K562 (cell line): Measurements from ENCODE around the gene EMID1. TPM values are rescaled to one million over a fixed set of nuclear protein-coding genes. Genes with fewer than 3 reads are reported as not detected.

ENCODE experiments used
- CCNT2 ChIP-seq: IDR thresholded peaks from 2 replicates; pipeline ENCODE4 v1.6.1; 2011; ENCODE audit warnings: borderline replicate concordance, low read depth, mild to moderate bottlenecking, moderate library complexity, mixed read lengths, low read length; ENCODE audit not compliant: insufficient read length; ENCODE audit errors: extremely low read depth
- ELF1 ChIP-seq: fragments of 200-800 bp; sonication (Bioruptor generic); IDR thresholded peaks from 2 replicates; pipeline ENCODE4 v1.6.1; 2016; ENCODE audit warnings: missing genetic modification characterization, missing compliant biosample characterization
- FIP1L1 ChIP-seq: fragments of 200-400 bp; formaldehyde crosslinking; IDR thresholded peaks from 2 replicates; pipeline ENCODE4 v1.6.1; 2018; ENCODE audit warnings: mild to moderate bottlenecking, low read depth, low read length; ENCODE audit not compliant: poor library complexity, severe bottlenecking
- HDAC1 ChIP-seq, 2 experiments: fragments of 450-650 bp; IDR thresholded peaks; 2 replicates each; pipeline ENCODE4 v1.6.1; 2016 to 2017; ENCODE audit warnings: inconsistent platforms in 1 of 2, mild to moderate bottlenecking in 1 of 2, moderate library complexity in 1 of 2
- MAFG ChIP-seq: fragments of 450-650 bp; conservative IDR thresholded peaks from 2 replicates; pipeline ENCODE4 v1.6.1; 2016; ENCODE audit warnings: missing genetic modification characterization, missing compliant biosample characterization
- MEIS2 ChIP-seq: fragments of 450-650 bp; IDR thresholded peaks from 2 replicates; pipeline ENCODE4 v1.6.1; 2014; ENCODE audit warnings: mild to moderate bottlenecking; ENCODE audit not compliant: partially characterized antibody
- MTF1 ChIP-seq: fragments of 250-450 bp; sonication (Bioruptor Pico); IDR thresholded peaks from 2 replicates; pipeline ENCODE4 v1.9.0; 2021; ENCODE audit warnings: moderate library complexity, mild to moderate bottlenecking, inconsistent platforms, borderline replicate concordance
- NCOA2 ChIP-seq, 2 experiments: fragments of 450-650 bp; IDR thresholded peaks; 2 replicates each; pipeline ENCODE4 v1.6.1; 2018; ENCODE audit warnings: mild to moderate bottlenecking in 2 of 2, moderate library complexity in 1 of 2; ENCODE audit not compliant: partially characterized antibody in 2 of 2
- POLR2A ChIP-seq: fragments of 450-650 bp; conservative IDR thresholded peaks from 2 replicates; pipeline ENCODE4 v1.6.1; 2016
- RBFOX2 ChIP-seq: fragments of 200-400 bp; formaldehyde crosslinking; IDR thresholded peaks from 2 replicates; pipeline ENCODE4 v1.6.1; 2017; ENCODE audit warnings: low read depth, mild to moderate bottlenecking, low read length, moderate library complexity
- RCOR1 ChIP-seq, 2 experiments: IDR thresholded peaks; 2 replicates each; pipeline ENCODE4 v1.6.1; 2012; ENCODE audit warnings: low read depth in 2 of 2, low read length in 2 of 2, borderline replicate concordance in 1 of 2, improper control_type of control experiment in 1 of 2
- SP1 ChIP-seq: sonication (generic); formaldehyde crosslinking; IDR thresholded peaks from 2 replicates; pipeline ENCODE4 v1.8.1; 2022; ENCODE audit warnings: mild to moderate bottlenecking, missing genetic modification reagents
- SREBF1 ChIP-seq: fragments of 150-350 bp; IDR thresholded peaks from 2 replicates; pipeline ENCODE4 v1.6.1; 2014; ENCODE audit warnings: antibody characterized with exemption, low read depth, low read length, borderline replicate concordance
- TAF15 ChIP-seq: fragments of 200-400 bp; formaldehyde crosslinking; IDR thresholded peaks from 2 replicates; pipeline ENCODE4 v1.6.1; 2017; ENCODE audit warnings: mild to moderate bottlenecking, low read depth, low read length, moderate library complexity
- WHSC1 ChIP-seq: IDR thresholded peaks from one replicate; pipeline ENCODE4 v1.6.1; 2012; ENCODE audit warnings: low read length, control low read depth, inconsistent platforms
- ZEB2 ChIP-seq: fragments of 450-650 bp; IDR thresholded peaks from 2 replicates; pipeline ENCODE4 v1.6.1; 2016
- ZKSCAN1 ChIP-seq: fragments of 150-350 bp; IDR thresholded peaks from 2 replicates; pipeline ENCODE4 v1.6.1; 2016; ENCODE audit warnings: low read depth, low read length
- ZNF239 ChIP-seq: fragments of 250-450 bp; sonication (Bioruptor Pico); IDR thresholded peaks from 2 replicates; pipeline ENCODE4 v1.4.0; 2020; ENCODE audit warnings: mild to moderate bottlenecking
- ZNF785 ChIP-seq: fragments of 250-450 bp; sonication (Bioruptor Pico); IDR thresholded peaks from 2 replicates; pipeline ENCODE4 v1.4.0; 2020; ENCODE audit warnings: mild to moderate bottlenecking
- polyA plus RNA-seq, 8 experiments: library from polyadenylated mRNA; depleted of rRNA in 4 of 8; stranded (reverse) in 5 of 8; unstranded in 3 of 8; fragments of >200 nt; fragmentation: Nextera tagmentation in 2 of 8; fragmentation: Illumina TruSeq in 1 of 8; extraction: Ambion mirVana in 2 of 8; extraction: Trizol in 1 of 8; gene quantifications; 2 replicates each; pipeline versions ENCODE4 v1.2.1 to v1.2.3, GENCODE V29; 2011 to 2014; ENCODE audit warnings: inconsistent platforms in 1 of 8, missing spikeins in 1 of 8
- total RNA-seq, 7 experiments: library from RNA; depleted of rRNA in 6 of 7; stranded (reverse); fragments of >200 nt in 6 of 7; fragmentation: Illumina TruSeq in 2 of 7; extraction: Trizol in 2 of 7; gene quantifications; 2 replicates each; pipeline versions ENCODE4 v1.2.1 to v1.2.3, GENCODE V29; 2011 to 2021; ENCODE audit warnings: low replicate concordance in 1 of 7
- TF ChIP-seq, protein P1 (sequence below): fragments of 250-450 bp; sonication (Bioruptor Pico); IDR thresholded peaks from 2 replicates; pipeline ENCODE4 v1.8.0; 2021; ENCODE audit warnings: mild to moderate bottlenecking, moderate library complexity
- TF ChIP-seq, protein P2 (sequence below), 3 experiments: fragments of 200-800 bp in 1 of 3; fragments of 250-450 bp in 1 of 3; fragments of 450-650 bp in 1 of 3; sonication (Bioruptor Pico) in 1 of 3; sonication (Bioruptor generic) in 1 of 3; formaldehyde crosslinking in 1 of 3; IDR thresholded peaks; 2 replicates each; pipeline versions ENCODE4 v1.6.1 to v1.8.0; 2016 to 2022; ENCODE audit warnings: mild to moderate bottlenecking in 2 of 3, missing genetic modification characterization in 2 of 3, missing compliant biosample characterization in 1 of 3, moderate library complexity in 1 of 3
- TF ChIP-seq, protein P3 (sequence below): fragments of 450-650 bp; formaldehyde crosslinking; IDR thresholded peaks from 2 replicates; pipeline ENCODE4 v1.4.0; 2022; ENCODE audit warnings: mild to moderate bottlenecking, moderate library complexity

The EMID1 gene
- total and polyA plus RNA-seq, 9 of the 15 experiments (the other 6 are each of a cell fraction or from before 2014, with no cell fraction given), result 0.15 to 7.2 (median 2.7) TPM

DNA sequence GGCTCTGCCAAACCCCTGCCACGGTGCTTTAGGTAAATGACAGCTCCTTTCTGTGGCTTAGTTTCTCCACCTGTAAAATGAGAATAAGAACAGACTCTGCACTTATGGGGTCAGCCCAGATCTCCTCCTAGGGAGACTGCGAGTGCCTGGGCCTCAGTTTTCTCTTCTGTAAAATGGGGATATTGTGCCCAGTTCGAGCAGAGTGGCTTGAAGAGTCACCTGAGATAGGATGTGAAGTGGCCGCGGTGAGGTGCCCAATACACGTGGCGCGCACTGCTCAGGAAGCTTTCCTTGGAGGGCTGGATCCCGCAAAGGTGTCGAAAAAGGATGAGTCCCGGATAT, 473 bp upstream of the EMID1 start (continued):
- TF ChIP-seq ZNF785 (no peak), MAFG (tag) (no peak), SREBF1 (no peak), RCOR1 (IDR thresholded peaks at IDR 0.05; ENCODE audit: borderline replicate concordance in 1 of 2, low read depth in 2 of 2, low read length in 2 of 2) (peak in 1 of 2 experiments; percentile 79; a peak in 3 of 4 replicates), MEIS2 (no peak), CCNT2 (no peak), ZKSCAN1 (no peak), ELF1 (tag) (no peak), MTF1 (CRISPR knock-in tag) (no peak), FIP1L1 (no peak), POLR2A (no peak), TAF15 (no peak), HDAC1 (IDR thresholded peaks at IDR 0.05) (peak in 1 of 2 experiments; percentile 30; a peak in 1 of 4 replicates), ZNF239 (CRISPR knock-in tag) (no peak), NCOA2 (IDR thresholded peaks at IDR 0.05; ENCODE audit: partially characterized antibody in 2 of 2) (no peak), RBFOX2 (no peak), ZEB2 (peak; percentile 40; the same call in 1 of the 2 replicates), SP1 (no peak), WHSC1 (no peak)
- TF ChIP-seq, protein P1, sequence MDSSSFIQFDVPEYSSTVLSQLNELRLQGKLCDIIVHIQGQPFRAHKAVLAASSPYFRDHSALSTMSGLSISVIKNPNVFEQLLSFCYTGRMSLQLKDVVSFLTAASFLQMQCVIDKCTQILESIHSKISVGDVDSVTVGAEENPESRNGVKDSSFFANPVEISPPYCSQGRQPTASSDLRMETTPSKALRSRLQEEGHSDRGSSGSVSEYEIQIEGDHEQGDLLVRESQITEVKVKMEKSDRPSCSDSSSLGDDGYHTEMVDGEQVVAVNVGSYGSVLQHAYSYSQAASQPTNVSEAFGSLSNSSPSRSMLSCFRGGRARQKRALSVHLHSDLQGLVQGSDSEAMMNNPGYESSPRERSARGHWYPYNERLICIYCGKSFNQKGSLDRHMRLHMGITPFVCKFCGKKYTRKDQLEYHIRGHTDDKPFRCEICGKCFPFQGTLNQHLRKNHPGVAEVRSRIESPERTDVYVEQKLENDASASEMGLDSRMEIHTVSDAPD (CRISPR knock-in tag), result no peak
- TF ChIP-seq, protein P2, sequence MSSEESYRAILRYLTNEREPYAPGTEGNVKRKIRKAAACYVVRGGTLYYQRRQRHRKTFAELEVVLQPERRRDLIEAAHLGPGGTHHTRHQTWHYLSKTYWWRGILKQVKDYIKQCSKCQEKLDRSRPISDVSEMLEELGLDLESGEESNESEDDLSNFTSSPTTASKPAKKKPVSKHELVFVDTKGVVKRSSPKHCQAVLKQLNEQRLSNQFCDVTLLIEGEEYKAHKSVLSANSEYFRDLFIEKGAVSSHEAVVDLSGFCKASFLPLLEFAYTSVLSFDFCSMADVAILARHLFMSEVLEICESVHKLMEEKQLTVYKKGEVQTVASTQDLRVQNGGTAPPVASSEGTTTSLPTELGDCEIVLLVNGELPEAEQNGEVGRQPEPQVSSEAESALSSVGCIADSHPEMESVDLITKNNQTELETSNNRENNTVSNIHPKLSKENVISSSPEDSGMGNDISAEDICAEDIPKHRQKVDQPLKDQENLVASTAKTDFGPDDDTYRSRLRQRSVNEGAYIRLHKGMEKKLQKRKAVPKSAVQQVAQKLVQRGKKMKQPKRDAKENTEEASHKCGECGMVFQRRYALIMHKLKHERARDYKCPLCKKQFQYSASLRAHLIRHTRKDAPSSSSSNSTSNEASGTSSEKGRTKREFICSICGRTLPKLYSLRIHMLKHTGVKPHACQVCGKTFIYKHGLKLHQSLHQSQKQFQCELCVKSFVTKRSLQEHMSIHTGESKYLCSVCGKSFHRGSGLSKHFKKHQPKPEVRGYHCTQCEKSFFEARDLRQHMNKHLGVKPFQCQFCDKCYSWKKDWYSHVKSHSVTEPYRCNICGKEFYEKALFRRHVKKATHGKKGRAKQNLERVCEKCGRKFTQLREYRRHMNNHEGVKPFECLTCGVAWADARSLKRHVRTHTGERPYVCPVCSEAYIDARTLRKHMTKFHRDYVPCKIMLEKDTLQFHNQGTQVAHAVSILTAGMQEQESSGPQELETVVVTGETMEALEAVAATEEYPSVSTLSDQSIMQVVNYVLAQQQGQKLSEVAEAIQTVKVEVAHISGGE (CRISPR knock-in tag; IDR thresholded peaks at IDR 0.05), result no peak
- TF ChIP-seq, protein P3, sequence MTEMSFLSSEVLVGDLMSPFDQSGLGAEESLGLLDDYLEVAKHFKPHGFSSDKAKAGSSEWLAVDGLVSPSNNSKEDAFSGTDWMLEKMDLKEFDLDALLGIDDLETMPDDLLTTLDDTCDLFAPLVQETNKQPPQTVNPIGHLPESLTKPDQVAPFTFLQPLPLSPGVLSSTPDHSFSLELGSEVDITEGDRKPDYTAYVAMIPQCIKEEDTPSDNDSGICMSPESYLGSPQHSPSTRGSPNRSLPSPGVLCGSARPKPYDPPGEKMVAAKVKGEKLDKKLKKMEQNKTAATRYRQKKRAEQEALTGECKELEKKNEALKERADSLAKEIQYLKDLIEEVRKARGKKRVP (CRISPR knock-in tag), result no peak
